RPMI7951 (cell line): ENCODE data around the gene PLXNA4. TPM values are rescaled to one million over a fixed set of nuclear protein-coding genes. Genes with fewer than 3 reads are reported as not detected.
"Not testable (repeated sequence)": the region's sequence is repeated elsewhere in the genome, so short reads cannot be mapped to it uniquely, and the experiment has no call there.

Source experiments
- DNase-seq: peaks from one replicate; pipeline ENCODE4 v3.0.0-alpha.2; 2012; ENCODE audit warnings: low read depth
- total RNA-seq: library from RNA; depleted of rRNA; stranded (reverse); fragments of >200 nt; shearing (Covaris generic); gene quantifications from 2 replicates; pipeline ENCODE4 v1.2.3, GENCODE V29; 2014

PLXNA4 gene
- total RNA-seq, 1 experiment from 2014 or later = 1.4 TPM

DNA sequence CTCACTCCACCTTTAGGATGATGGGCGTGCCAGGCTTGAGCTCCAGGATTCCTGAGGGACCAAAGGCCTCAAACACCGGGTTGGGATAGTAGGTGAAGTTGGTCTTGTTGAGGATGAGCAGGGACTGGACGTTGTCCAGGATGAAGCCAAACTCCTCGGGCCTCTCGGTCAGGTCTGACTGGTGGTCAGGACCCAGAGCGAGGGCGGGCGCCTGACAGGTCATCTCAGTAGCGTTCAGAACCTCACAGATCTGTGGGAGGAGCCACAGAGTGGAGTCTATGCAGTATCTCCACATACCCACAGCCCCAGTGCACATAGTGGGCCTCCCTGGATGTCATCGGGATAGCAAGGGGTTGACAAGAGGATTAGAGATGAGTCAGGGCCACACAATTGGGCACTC lies 394.9 kb downstream of the PLXNA4 start:
- DNase-seq = no peak

DNA sequence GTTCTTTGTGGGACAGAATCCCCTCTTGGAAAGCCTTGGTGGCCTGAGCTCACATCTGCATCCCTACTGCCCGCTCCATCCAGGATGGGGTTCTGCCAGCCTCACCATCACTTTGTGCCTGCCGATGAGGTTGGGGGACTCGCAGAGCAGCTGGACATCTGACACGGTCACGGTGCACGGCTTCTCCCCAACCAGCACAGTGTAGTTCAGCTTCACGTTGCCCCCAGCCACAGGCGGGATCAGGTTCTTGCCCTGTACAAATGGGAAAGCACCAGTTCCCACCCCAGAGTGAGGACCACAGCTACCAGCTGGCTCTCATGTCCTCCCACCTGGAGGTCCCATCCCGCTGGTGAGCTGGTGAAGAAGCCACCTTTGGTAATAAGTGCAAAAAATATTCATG lies 395.8 kb downstream of the PLXNA4 start:
- DNase-seq = no peak

- DNase-seq = no peak
Observed at GRCh38 chr7:132179681-132180080, 396.6 kb downstream of the PLXNA4 start.

- DNase-seq = no peak
Observed at GRCh38 chr7:132179080-132179430, 397.2 kb downstream of the PLXNA4 start.

- not testable (repeated sequence) for DNase-seq
Observed at GRCh38 chr7:132178402-132179079, 397.7 kb downstream of the PLXNA4 start.

DNA sequence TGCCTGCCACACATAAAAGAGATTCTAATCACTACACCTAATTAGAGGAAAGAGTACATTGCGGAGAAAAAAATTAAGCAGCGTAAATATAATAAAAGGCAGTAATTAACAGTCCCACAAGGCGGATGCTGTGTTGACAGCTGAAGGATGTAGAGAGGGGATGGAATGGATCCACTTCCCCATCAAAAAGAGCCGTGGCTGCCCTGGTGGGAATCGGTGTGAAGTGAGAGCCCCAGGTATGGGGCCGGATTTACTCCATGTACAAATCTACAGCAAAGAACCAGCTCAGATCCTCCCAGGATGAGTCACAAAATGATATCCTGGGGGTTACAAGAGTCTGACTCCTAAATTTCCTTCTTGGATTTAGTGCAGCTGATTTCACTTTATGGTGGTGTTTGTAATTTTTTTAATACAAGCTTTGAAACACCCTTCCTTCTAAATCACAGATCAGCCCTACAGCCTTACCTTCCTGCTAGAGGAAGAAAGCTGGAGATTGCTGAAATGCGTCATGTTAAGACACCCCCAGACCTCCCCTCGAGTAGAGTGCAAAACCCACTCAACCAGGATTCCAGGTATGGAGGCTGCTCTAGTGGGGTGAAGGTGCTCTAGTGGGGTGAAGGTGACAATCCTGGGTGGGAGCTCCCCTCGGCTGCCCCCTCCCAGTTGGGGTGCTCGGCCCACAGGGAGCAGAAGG lies 398.4 kb downstream of the PLXNA4 start:
- peak; percentile 41 for DNase-seq

DNA sequence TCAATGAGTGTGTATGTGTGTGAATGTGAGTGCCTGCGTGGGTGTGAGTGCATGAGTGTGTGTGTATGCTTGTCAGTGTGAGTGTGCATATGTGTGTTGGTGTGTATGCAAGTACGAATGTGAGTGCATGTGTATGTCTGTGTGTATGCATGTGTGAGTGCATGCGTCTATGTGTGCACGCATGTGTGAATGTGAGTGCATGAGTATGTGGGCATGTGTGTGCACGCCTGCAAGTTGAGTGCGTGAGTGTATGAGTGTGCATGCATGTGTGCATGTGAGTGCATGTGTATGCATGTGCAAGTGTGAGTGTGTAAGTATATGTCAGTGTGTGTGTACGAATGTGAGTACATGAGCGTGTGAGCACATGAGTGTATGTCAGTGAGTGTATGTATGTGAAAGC lies 399.6 kb downstream of the PLXNA4 start:
- no peak for DNase-seq

DNA sequence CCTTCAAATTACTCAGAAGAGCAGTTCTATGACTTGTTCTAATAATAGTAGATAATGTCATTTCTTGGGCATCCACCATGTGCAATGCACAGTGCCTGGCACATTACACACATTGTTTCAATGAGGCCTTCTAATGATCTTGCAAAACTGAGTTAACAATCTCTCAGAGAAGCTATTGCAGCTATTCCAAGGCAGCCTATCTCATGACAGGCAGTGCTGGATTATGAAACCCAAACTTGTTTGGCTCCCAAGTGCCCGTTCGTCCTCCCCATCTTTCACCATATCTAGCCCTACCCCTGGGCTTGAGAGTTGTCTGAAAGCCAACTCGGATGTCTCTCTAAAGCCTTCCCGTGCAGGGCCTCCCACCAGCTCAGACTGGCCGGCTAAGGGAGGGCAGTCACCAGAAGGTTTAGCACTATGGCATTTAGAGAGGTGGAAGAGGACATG lies 405.1 kb downstream of the PLXNA4 start:
- DNase-seq = no peak

DNA sequence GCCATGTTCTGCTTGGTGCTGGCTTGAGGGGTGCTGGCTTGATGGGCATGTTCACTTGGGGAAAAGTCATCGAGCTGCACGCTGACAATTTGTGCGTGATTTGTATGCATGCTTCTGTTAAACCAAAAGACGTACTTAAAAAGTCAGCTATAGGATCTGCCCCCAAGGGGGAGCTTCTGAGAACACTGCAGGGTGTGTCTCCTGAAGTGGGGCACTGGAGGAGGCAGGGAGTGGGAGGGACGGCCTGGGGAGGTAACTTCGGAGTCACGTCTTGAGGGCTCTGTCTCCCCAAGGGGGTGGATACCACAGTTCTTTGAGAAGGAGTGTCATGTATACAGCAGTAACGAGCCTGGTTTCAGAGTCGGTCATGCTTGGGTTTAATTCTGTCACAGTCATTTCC lies 406.5 kb downstream of the PLXNA4 start:
- peak; percentile 4 for DNase-seq

DNA sequence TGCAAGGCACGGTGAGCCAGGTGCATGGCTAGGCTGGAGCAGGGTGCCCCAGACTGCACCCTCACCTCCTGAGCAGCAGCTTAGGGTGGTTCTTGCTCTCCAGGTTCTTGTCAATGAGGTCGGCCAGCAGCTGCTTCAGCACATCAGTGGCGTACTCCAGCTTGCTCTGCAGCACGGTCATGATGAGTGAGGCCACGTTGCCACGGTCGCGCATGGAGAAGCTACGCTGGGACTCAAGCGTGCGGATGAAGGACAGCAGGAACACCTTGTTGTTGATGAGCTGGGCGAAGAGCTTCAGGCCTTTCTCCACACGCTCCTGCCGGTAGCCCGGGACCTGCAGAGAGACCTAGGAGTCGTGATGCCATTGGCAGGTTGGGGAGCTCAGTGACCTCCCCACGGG lies 408.0 kb downstream of the PLXNA4 start:
- DNase-seq = no peak

- DNase-seq = not testable (repeated sequence)
Observed at GRCh38 chr7:132165695-132166094, 410.6 kb downstream of the PLXNA4 start.

DNA sequence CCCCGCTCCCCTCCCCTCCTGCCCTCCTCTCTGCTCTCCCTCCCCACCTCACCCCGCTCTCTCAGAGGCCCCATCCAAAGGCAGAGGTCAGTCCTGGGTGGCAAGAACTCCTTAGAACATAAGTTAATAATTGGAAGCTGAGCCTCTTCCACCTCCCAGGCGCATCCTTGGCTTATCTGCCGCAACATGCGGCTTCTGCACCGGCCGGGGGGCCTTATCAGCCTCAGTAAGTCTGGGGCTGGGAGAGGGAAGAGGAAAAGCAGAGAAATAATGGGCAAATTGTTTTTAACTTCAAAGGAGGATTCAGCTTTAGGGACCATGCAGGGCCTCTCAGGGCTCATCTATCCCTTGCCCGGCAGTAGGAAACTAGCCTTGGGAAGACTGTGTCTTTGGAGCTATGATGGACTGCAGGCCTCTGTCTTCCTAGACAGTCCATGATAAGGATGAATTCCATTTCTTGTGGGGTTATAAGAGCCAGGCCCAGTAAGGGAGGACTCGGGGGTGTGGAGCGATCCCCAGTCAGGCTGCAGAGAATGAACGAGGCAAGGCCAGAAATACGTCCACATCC lies 411.6 kb downstream of the PLXNA4 start:
- no peak for DNase-seq

GRCh38 chr7:132162556-132163144 lies 413.6 kb downstream of the PLXNA4 start:
- no peak for DNase-seq

DNA sequence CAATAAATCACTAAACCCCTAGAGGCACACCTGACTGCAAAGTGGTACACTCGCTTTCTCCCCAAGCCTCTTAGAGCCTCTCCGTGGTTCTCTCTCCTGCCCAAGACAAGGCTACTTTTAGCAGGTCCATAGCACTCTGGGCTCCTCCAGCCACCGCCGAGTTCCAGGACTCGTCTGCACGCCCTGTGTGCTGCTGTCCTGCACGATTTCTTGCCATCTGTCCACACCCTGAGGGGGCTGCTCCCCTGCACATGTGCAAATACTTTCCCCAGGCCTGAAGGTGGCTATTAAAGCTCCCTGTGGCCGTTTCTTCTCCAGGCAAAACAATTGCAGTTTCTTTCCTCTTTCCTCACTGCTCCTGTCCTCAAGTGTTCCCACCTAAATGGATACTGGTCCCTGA lies 414.3 kb downstream of the PLXNA4 start:
- no peak for DNase-seq

GRCh38 chr7:132161533-132161915 lies 414.7 kb downstream of the PLXNA4 start:
- DNase-seq = no peak

GRCh38 chr7:132160611-132161532 lies 415.4 kb downstream of the PLXNA4 start:
- peak; percentile 62 for DNase-seq

- no peak for DNase-seq
Observed at GRCh38 chr7:132158841-132159240, 417.4 kb downstream of the PLXNA4 start.

GRCh38 chr7:132158166-132158565 lies 418.1 kb downstream of the PLXNA4 start:
- DNase-seq = no peak

DNA sequence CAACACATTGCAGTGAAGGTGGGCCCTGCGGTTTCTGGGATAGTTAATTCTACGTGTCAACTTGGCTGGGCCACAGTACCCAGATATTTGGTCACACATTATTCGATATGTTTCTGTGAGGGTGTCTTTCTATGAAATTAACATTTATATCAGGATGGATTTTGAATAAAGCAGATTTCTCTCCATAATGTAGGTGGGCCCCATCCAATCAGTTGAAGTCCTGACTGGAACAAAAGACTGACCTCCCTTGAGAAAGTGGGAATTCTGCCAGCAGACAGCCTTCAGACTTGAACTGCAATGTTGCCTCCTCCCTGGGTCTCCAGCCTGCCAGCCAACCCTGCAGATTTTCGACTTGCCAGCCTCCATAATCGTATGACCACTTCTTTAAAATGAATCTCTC lies 420.6 kb downstream of the PLXNA4 start:
- DNase-seq = no peak

- DNase-seq = no peak
Observed at GRCh38 chr7:132154695-132155471, 421.4 kb downstream of the PLXNA4 start.

GRCh38 chr7:132154248-132154647 lies 422.0 kb downstream of the PLXNA4 start:
- no peak for DNase-seq
